HG03060 (cell line): ENCODE results near the gene TENM4.

ENCODE experiments used
- ATAC-seq: cut with Tn5 transposase; IDR thresholded peaks from one replicate; pipeline ENCODE4 v1.9.1; 2021; ENCODE audit warnings: low read depth, moderate number of reproducible peaks; ENCODE audit not compliant: unreplicated experiment

The TENM4 gene

GRCh38 chr11:78714539-78714938, 726.3 kb downstream of the TENM4 start:
- no peak for ATAC-seq

GRCh38 chr11:78711735-78712134, 729.1 kb downstream of the TENM4 start:
- ATAC-seq = no peak

DNA sequence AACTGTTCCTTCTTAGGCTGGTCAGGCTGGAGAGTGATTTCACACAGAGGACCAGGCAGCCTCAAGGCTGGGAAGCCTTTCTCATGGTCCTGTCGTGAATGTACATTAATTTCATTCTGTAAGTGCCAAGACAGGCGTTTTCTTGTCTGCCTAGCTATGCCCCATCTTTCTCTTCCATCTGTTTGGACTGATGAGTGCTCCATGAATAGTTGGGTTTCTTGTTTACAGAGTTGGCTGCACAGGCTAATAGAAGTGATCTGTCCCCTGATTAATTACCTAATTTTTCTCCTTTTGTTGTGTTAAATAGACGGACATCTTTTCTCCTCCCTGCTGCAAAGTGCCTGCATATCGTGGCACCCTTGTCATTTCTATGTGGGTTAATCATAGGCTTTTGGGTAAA, 730.4 kb downstream of the TENM4 start:
- no peak for ATAC-seq

- ATAC-seq = no peak
Observed at GRCh38 chr11:78708388-78708787, 732.4 kb downstream of the TENM4 start.

- no peak for ATAC-seq
Observed at GRCh38 chr11:78706551-78706950, 734.3 kb downstream of the TENM4 start.

GRCh38 chr11:78704811-78705210, 736.0 kb downstream of the TENM4 start:
- ATAC-seq = no peak

DNA sequence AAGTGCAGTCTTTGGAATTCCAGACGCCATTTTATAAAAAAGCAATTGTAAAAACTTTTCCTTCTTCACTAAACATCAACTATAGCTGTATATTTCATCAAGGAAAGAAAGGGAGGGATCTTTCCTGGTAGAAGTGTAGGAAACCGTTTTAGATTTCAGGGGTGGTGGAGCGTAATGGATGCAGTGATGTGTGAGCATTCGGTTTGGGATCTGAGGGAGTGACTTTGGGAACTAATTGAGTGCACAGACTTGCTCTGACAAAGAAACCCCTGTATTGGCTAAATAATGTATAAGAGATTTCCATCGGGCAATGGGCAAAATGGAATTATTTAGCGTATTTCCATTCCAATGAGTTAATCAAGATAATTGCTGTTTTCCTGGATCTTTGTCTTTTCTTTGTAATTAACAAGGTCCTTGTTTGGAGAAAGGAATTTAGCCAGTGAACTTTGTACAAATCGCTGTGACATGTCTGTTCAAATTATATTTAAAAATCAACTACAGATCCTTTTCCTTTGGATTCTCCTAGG, 741.2 kb downstream of the TENM4 start:
- no peak for ATAC-seq

DNA sequence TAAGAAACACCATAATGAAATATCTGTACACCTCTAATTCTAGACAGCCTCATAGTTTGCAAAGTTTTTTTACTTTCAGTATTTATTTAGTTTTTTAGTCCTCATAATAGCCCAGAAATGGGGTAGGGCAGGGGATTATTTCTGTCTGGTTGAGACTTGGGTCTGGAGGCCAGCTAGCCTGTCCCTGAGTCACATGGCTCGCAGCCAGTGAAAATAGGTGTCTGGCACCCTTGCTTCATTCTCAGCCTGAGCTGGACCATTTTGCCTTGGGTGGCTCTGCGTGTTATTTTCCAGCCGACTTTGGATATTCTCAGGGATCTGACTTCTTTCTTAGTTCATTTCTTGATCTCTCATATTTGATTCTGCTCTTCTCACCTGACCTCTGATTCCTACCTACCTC, 742.2 kb downstream of the TENM4 start:
- ATAC-seq = no peak

DNA sequence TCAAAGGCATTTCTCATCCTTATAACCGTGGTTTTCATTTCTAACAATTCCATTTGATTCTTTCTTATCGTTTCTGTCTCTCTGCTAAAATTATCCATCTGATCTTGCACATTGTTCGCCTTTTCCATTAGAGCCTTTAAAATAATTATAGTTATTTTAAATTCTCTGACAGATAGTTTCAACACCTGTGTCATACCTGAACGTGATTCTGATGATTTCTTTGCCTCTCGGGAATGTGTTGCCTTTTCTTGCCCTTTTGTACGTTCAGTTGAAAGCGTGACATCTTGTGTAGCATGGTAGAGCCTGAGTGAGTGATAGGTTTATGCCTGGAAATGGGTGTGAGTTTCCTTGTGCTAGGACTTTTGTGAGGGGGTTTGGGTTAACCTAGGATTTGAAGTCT, 744.7 kb downstream of the TENM4 start:
- no peak for ATAC-seq

GRCh38 chr11:78694152-78694551, 746.7 kb downstream of the TENM4 start:
- ATAC-seq = no peak

- no peak for ATAC-seq
Observed at GRCh38 chr11:78691215-78691614, 749.6 kb downstream of the TENM4 start.

DNA sequence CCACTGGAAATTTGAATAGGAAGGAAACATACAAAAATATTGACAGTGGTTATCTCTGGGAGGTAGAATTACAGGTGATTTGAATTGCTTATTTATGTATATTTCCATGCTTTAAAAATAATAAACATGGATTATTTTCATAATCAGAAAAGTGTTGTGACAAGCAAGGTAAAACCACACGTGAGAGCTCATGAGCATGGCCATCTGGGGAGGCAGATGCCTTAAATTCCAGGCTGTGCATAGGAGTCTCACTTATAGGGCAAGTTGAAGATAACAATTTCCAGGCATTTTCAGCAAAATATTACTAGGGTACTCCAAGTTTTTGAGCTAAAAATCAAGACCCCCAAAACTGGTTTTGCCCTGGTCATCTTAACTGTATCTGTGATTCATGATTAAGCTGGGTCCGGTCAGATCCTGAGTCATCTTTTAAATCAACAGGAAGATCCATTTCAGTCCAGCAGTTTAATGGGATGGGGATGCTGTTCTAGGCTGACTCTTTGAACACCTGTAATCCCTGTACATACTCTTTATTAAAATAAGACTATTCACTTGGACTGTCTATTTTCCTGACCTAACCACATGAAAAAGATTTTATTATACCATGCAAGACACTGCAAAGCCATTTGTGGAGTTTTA, 750.4 kb downstream of the TENM4 start:
- ATAC-seq = no peak

DNA sequence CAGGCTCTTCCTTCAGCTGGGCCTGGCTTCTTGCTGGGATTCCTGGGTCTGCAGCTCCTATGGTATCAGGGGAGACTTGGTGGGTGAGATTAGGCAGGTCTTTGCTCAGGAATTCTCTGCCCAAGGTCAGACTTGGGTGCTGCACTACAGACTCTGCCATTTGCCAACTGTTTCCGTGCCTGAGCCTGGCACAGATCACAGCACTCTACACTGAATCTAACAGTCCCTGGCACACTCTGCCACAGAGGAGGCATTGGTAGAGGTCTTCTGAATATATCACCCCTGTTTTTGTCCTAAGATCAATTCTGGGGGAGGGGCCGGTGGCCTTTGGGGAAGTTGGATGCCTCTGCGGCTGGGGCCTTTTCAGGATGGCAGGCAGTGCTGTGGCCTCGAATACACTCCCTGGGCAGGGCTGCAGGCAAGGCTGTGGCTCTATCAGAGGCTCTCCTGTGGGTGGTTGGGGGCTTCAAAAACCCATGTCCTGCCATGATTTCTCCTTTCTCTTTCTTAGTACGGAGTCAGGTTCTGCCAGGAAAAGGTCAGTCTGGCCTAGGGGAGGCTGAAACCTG, 751.2 kb downstream of the TENM4 start:
- ATAC-seq = no peak

DNA sequence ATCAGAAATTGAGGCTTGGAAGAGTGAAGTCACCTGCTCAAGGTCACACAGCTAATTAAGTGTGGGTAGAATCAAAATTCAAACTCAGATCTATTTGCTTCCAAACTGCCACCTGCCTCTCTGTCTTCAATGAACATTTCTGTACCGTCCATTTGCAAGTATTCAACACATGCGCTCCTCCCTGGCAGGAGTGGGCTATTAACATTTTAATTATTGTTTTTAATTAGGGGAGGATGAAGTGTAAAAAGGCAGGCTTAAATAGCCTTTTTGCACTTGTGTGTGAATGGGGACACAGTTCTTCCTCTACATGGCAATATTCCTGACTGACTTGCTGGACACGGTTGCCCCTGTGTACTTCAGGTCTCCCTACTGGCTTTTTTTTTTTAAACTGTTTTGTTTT, 751.7 kb downstream of the TENM4 start:
- ATAC-seq = no peak

- ATAC-seq = no peak
Observed at GRCh38 chr11:78688460-78688859, 752.4 kb downstream of the TENM4 start.

DNA sequence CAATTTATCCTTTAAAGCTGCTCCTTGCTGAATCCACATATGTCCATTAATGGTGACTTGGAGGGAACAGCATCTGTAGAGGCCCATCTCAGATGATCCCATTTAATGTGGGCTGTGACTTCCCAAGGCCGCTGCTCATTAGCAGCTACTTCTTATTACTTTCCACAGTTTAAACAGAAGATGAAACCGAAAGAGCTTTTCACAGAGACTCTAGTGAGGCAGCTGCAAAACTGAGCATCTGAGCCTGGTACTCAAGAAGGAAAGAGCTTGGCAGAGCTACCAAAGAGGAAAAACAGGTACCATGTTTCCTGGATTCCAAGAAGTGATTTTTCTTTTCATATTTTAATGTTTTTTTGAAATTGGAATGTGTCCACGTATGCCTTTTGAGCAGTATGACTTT, 755.7 kb downstream of the TENM4 start:
- no peak for ATAC-seq

DNA sequence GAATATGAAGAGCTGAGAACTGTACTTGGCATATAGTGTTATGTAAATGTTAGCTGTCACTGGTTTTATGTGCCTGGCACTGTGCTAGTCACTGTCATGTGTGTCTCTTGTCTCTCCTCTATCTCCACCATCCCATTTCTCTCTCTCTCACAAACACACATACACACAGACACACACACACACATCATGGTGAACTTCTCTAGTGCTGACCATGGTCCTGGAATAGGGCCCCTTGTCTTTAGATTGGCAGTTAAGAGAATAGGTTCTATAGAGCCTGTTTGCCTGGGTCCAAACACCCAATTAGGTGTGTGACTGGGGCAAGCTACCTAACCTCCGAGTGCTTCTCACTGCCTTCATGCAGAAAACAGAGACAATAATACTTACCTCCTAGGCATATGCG, 756.5 kb downstream of the TENM4 start:
- ATAC-seq = no peak

DNA sequence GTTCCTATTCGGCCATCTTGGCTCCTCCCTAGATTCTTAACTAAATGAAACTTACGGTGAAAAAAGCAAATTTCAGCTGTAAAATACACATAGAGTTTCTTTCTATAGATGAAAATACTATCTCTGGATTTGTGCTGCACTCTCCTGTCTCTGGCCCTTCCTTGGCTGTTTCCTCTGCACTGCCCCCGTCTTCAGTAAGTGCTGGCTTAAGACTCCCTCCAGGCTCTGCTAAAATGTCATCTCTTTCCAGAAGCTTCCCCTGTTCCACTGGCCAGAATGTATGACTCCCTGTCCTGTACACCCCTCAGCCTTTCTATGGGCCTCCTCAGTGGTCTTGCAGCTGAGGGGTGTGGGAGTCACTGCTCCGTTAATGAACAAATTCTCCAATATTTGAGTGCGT, 757.1 kb downstream of the TENM4 start:
- ATAC-seq = no peak

DNA sequence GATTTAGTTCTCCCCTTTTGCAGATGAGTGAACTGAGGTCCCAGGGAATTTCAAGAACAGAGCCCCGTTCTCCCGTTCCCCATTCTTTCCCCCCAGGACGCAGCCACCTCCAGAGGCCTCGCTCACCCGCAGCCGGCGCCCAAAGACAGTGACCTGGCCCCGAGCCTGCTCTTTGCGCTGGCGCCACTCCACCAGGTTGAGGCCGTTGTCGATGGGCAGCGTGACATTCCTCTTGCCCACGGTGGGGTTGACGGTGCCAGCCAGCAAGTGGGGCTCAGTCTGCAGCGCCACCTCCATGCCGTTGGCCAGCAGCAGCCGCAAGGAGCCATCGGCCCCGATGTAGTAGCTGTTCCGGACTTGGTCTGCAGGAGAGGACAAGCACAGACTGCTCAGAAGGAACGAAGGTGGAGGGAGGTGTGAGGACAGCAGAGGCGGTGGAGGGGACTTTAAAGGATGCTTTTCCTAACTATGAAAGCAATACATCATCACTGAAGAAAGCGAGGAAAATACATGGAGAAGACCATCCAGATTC, 764.7 kb downstream of the TENM4 start:
- no peak for ATAC-seq

DNA sequence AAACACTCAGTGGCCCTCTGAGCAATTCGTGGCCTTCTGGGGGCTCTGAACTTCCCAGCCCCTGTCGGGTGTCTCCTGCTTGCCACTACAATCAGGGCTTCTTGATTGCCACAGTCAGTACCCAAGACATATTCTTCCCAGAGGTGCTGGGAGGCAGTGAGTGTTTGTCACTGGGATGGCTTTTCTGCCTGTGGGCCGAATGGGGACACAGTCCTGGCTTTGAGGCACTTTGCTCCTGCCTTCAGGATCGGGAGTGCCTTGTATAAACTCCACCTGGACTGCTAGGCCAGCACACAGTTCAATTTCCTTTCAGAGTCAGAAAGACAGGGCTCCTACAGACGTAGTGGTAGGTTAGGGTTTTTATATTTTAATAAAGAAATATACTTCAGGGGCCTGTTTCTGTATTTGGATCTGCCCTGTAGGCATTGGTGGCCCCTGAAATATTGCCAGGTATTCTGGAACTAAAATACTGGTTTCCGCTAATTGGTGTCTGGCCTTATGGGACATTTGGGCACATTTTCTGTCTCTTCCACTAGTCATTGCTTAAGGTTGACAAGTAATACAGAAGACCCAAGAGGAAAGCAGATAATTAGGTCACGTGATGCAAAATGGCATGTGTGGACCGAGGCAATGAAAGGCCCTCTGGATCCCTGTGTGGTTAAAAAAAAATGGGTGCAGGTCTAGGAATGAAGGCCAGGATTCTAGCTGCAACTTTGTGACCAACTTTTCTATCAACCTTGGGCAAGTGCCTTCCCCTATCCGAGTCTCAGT, 767.8 kb downstream of the TENM4 start:
- ATAC-seq = no peak

DNA sequence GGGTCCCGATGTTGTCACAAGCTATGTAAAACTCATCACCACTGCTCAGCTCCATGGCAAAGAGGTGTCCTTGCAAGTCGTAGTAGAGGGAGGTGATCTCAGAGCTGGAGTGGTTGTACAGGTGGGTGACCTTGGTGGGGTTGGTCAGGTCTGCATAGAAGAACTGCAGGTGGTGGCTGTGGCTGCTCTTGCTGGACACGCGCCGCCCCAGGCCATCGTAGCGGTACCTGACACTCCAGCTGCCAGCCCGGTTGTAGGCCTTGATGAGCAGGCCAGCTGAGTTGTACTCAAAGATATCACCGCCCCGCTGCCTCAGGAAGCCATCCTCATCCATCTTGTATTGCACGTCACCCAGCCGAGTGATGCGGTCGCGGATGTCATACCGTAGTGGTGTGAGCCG, 771.6 kb downstream of the TENM4 start:
- no peak for ATAC-seq

- ATAC-seq = no peak
Observed at GRCh38 chr11:78667461-78667860, 773.4 kb downstream of the TENM4 start.
